ENCODE measurements around the gene TRAPPC5.

The TRAPPC5 gene

GRCh38 chr19:7646426-7646700, 34.3 kb upstream of the TRAPPC5 start:
- no peak for DNase-seq

GRCh38 chr19:7647156-7647555, 33.5 kb upstream of the TRAPPC5 start:
- no peak for DNase-seq

GRCh38 chr19:7648265-7649014, 32.2 kb upstream of the TRAPPC5 start:
- no peak for DNase-seq

- no peak for DNase-seq
Observed at GRCh38 chr19:7650148-7650547, 30.5 kb upstream of the TRAPPC5 start.

- DNase-seq: peak; percentile 83
Observed at GRCh38 chr19:7652061-7652641, 28.5 kb upstream of the TRAPPC5 start.

GRCh38 chr19:7654401-7654800, 26.2 kb upstream of the TRAPPC5 start:
- no peak for DNase-seq

- no peak for DNase-seq
Observed at GRCh38 chr19:7655581-7655980, 25.1 kb upstream of the TRAPPC5 start.

- no peak for DNase-seq
Observed at GRCh38 chr19:7657131-7657751, 23.4 kb upstream of the TRAPPC5 start.

- peak; percentile 72 for DNase-seq
Observed at GRCh38 chr19:7658219-7658686, 22.4 kb upstream of the TRAPPC5 start.

GRCh38 chr19:7661744-7662538, 18.7 kb upstream of the TRAPPC5 start:
- DNase-seq: no peak

- DNase-seq: no peak
Observed at GRCh38 chr19:7662657-7663056, 18.0 kb upstream of the TRAPPC5 start.

GRCh38 chr19:7663706-7664105, 16.9 kb upstream of the TRAPPC5 start:
- DNase-seq: no peak

GRCh38 chr19:7665076-7665475, 15.6 kb upstream of the TRAPPC5 start:
- DNase-seq: no peak

- no peak for DNase-seq
Observed at GRCh38 chr19:7668842-7669241, 11.8 kb upstream of the TRAPPC5 start, which contains the start of gene RETN. Gene RETN (plus strand): TSS chr19:7669049. CDS start chr19:7669327, 278 bp downstream.

GRCh38 chr19:7669641-7670040, 11.0 kb upstream of the TRAPPC5 start:
- no peak for DNase-seq

GRCh38 chr19:7670150-7670783, 10.4 kb upstream of the TRAPPC5 start:
- DNase-seq: peak; percentile 12

GRCh38 chr19:7670790-7671189, 9.8 kb upstream of the TRAPPC5 start:
- DNase-seq: no peak

- DNase-seq: no peak
Observed at GRCh38 chr19:7672522-7672921, 8.1 kb upstream of the TRAPPC5 start.

GRCh38 chr19:7674010-7675005, 6.3 kb upstream of the TRAPPC5 start:
- DNase-seq: peak; percentile 47

GRCh38 chr19:7676376-7676775, 4.3 kb upstream of the TRAPPC5 start:
- no peak for DNase-seq

- no peak for DNase-seq
Observed at GRCh38 chr19:7676854-7677253, 3.8 kb upstream of the TRAPPC5 start, which contains the start of gene MCEMP1. Gene MCEMP1 (plus strand): TSS chr19:7677090. CDS start chr19:7677121, 31 bp downstream.
